HepG2 (cell line): ENCODE measurements around the gene TBC1D10B. TPM values are rescaled to one million over a fixed set of nuclear protein-coding genes. Genes with fewer than 3 reads are reported as not detected.
A peak's percentile ranks its signal among the peaks of the same experiment; 100 is the strongest.

Source experiments
- AKAP8 ChIP-seq: sonication (generic); formaldehyde crosslinking; IDR thresholded peaks from 2 replicates; pipeline ENCODE4 v1.5.1; 2020; ENCODE audit warnings: mild to moderate bottlenecking, missing genetic modification reagents
- CAMTA2 ChIP-seq: sonication (generic); formaldehyde crosslinking; IDR thresholded peaks from 2 replicates; pipeline ENCODE4 v1.4.0; 2020; ENCODE audit warnings: mild to moderate bottlenecking, missing genetic modification reagents, borderline replicate concordance
- CENPT ChIP-seq: sonication (generic); formaldehyde crosslinking; IDR thresholded peaks from 2 replicates; pipeline ENCODE4 v1.8.0; 2022; ENCODE audit warnings: low read depth, mild to moderate bottlenecking, moderate library complexity, missing genetic modification reagents
- ELK4 ChIP-seq: sonication (generic); formaldehyde crosslinking; IDR thresholded peaks from 2 replicates; pipeline ENCODE4 v1.9.0; 2021; ENCODE audit warnings: missing genetic modification reagents, borderline replicate concordance
- JUN ChIP-seq: sonication (generic); formaldehyde crosslinking; IDR thresholded peaks from 2 replicates; pipeline ENCODE4 v1.4.0; 2020; ENCODE audit warnings: mild to moderate bottlenecking, missing genetic modification reagents
- LBX2 ChIP-seq: sonication (generic); formaldehyde crosslinking; IDR thresholded peaks from 2 replicates; pipeline ENCODE4 v1.5.0; 2020; ENCODE audit warnings: missing genetic modification reagents, mild to moderate bottlenecking, borderline replicate concordance
- MXD1 ChIP-seq: sonication (generic); formaldehyde crosslinking; IDR thresholded peaks from 2 replicates; pipeline ENCODE4 v1.4.0; 2020; ENCODE audit warnings: mild to moderate bottlenecking, missing genetic modification reagents
- MXI1 ChIP-seq: IDR thresholded peaks from 3 replicates; pipeline ENCODE4 v1.6.1; 2012; ENCODE audit warnings: low read depth, low read length, inconsistent platforms, borderline replicate concordance
- NCOA1 ChIP-seq: sonication (generic); formaldehyde crosslinking; IDR thresholded peaks from 2 replicates; pipeline ENCODE4 v1.9.0; 2021; ENCODE audit warnings: missing genetic modification reagents
- POLR2G ChIP-seq: fragments of 200-400 bp; formaldehyde crosslinking; IDR thresholded peaks from 2 replicates; pipeline ENCODE4 v1.6.1; 2018; ENCODE audit warnings: mild to moderate bottlenecking, low read depth, low read length, moderate library complexity
- RXRA ChIP-seq: sonication (generic); formaldehyde crosslinking; IDR thresholded peaks from 2 replicates; pipeline ENCODE4 v1.5.1; 2020; ENCODE audit warnings: missing genetic modification reagents
- RXRB ChIP-seq: IDR thresholded peaks from 2 replicates; pipeline ENCODE4 v1.6.1; 2016; ENCODE audit warnings: borderline replicate concordance, missing genetic modification reagents, missing compliant biosample characterization
- SKI ChIP-seq: fragments of 450-650 bp; IDR thresholded peaks from one replicate; pipeline ENCODE4 v1.6.1; 2018; ENCODE audit warnings: mild to moderate bottlenecking; ENCODE audit not compliant: partially characterized antibody
- SPEN ChIP-seq: sonication (generic); formaldehyde crosslinking; IDR thresholded peaks from 2 replicates; pipeline ENCODE4 v1.5.1; 2020; ENCODE audit warnings: low read depth, mild to moderate bottlenecking, missing genetic modification reagents
- STAT5B ChIP-seq: sonication (generic); formaldehyde crosslinking; IDR thresholded peaks from 2 replicates; pipeline ENCODE4 v1.4.0; 2020; ENCODE audit warnings: missing genetic modification reagents
- ZNF143 ChIP-seq: sonication (generic); formaldehyde crosslinking; IDR thresholded peaks from 2 replicates; pipeline ENCODE4 v1.4.0; 2020; ENCODE audit warnings: missing genetic modification reagents
- ZNF160 ChIP-seq: sonication (generic); formaldehyde crosslinking; IDR thresholded peaks from 2 replicates; pipeline ENCODE4 v1.8.0; 2022; ENCODE audit warnings: mild to moderate bottlenecking, inconsistent platforms, missing genetic modification reagents
- ZNF441 ChIP-seq: sonication (generic); formaldehyde crosslinking; IDR thresholded peaks from 2 replicates; pipeline ENCODE4 v1.7.0; 2021; ENCODE audit warnings: missing genetic modification reagents, borderline replicate concordance
- ZNF563 ChIP-seq: sonication (generic); formaldehyde crosslinking; IDR thresholded peaks from 2 replicates; pipeline ENCODE4 v1.8.0; 2022; ENCODE audit warnings: mild to moderate bottlenecking, moderate library complexity, missing genetic modification reagents
- ZNF687 ChIP-seq: sonication (generic); formaldehyde crosslinking; IDR thresholded peaks from 2 replicates; pipeline ENCODE4 v1.5.1; 2020; ENCODE audit warnings: mild to moderate bottlenecking, missing genetic modification reagents, moderate library complexity
- ZNF768 ChIP-seq: sonication (generic); formaldehyde crosslinking; IDR thresholded peaks from 2 replicates; pipeline ENCODE4 v1.4.0; 2020; ENCODE audit warnings: missing genetic modification reagents
- polyA plus RNA-seq, 8 experiments: library from polyadenylated mRNA; depleted of rRNA in 3 of 8; stranded (reverse) in 7 of 8; unstranded in 1 of 8; fragments of >200 nt; fragmentation: Illumina TruSeq in 4 of 8; extraction: Trizol in 4 of 8; gene quantifications; 2 replicates each; pipeline versions ENCODE4 v1.2.1 to v1.2.3, GENCODE V29; 2011 to 2016; ENCODE audit warnings: low read depth in 4 of 8, missing spikeins in 1 of 8, mixed read lengths in 1 of 8; ENCODE audit not compliant: insufficient read depth in 1 of 8
- total RNA-seq, 5 experiments: library from RNA; depleted of rRNA; stranded (reverse); fragments of >200 nt; fragmentation: Illumina TruSeq; extraction: Trizol; gene quantifications; 2 replicates each; pipeline ENCODE4 v1.2.3, GENCODE V29; 2016; ENCODE audit warnings: low read depth in 1 of 5

The TBC1D10B gene
- total and polyA plus RNA-seq, 2 of the 13 experiments (the other 11 are each of a cell fraction or from before 2014, with no cell fraction given) = 15.7 to 24.8 TPM

- TF ChIP-seq ELK4 (0 out of 2 replicates have a peak, but pooled peaks have one; percentile 35), RXRA (CRISPR knock-in tag) (0 out of 2 replicates have a peak, but pooled peaks have one; percentile 19), LBX2 (CRISPR knock-in tag) (peak; percentile 91; the same call in 1 of the 2 replicates), MXI1 (peak; percentile 45; the same call in 1 of the 3 replicates), ZNF768 (peak; percentile 26), JUN (CRISPR knock-in tag) (peak; percentile 55; the same call in 1 of the 2 replicates), CENPT (CRISPR knock-in tag) (0 out of 2 replicates have a peak, but pooled peaks have one; percentile 57), ZNF160 (peak; percentile 34; the same call in 1 of the 2 replicates), MXD1 (CRISPR knock-in tag) (0 out of 2 replicates have a peak, but pooled peaks have one; percentile 44), ZNF143 (CRISPR knock-in tag) (peak; percentile 56), RXRB (0 out of 2 replicates have a peak, but pooled peaks have one; percentile 30), NCOA1 (peak; percentile 67; the same call in 1 of the 2 replicates), STAT5B (CRISPR knock-in tag) (0 out of 2 replicates have a peak, but pooled peaks have one; percentile 18), CAMTA2 (CRISPR knock-in tag) (peak; percentile 88; the same call in 1 of the 2 replicates), ZNF441 (CRISPR knock-in tag) (peak; percentile 37; the same call in 1 of the 2 replicates), SKI (peak; percentile 56), ZNF563 (0 out of 2 replicates have a peak, but pooled peaks have one; percentile 28), SPEN (peak; percentile 76), ZNF687 (CRISPR knock-in tag) (peak; percentile 61), AKAP8 (peak; percentile 78), POLR2G (peak; percentile 74)
Measured at GRCh38 chr16:30335028-30335597, 35.2 kb downstream of the TBC1D10B start (continued).
